Panc1 (cell line): ENCODE results near the gene LRP11. TPM values are rescaled to one million over a fixed set of nuclear protein-coding genes. Genes with fewer than 3 reads are reported as not detected.
"Not testable (repeated sequence)": the region's sequence is repeated elsewhere in the genome, so short reads cannot be mapped to it uniquely, and the experiment has no call there.

Experiments
- ATAC-seq: fragments of 200-7000 bp; cut with Tn5 transposase; 2 replicates; pipeline ENCODE4 v1.9.1; 2020; ENCODE audit warnings: mild to moderate bottlenecking, moderate library complexity
- BruUV-seq: library from RNA; stranded (reverse); fragments of 400-500 nt; replicated peaks from 2 replicates; lab custom pipeline; 2021; lab: Mats Ljungman, UMichigan
- CTCF ChIA-PET: fragments of 300-600 bp; sonication (Branson Sonifier 250); formaldehyde crosslinking; loops from one replicate; lab custom pipeline; 2022; ENCODE audit warnings: antibody characterized with exemption; lab: Charles Lee
- POLR2A ChIA-PET: fragments of 300-600 bp; sonication (Branson Sonifier 250); formaldehyde crosslinking; loops from one replicate; lab custom pipeline; 2022; ENCODE audit warnings: antibody characterized with exemption; lab: Charles Lee
- DNase-seq: peaks from one replicate; pipeline ENCODE4 v3.0.0-alpha.2; 2010; ENCODE audit warnings: low read depth, low spot score
- H3K27ac ChIP-seq: 2 replicates; pipeline ENCODE4 v1.5.1; 2011; ENCODE audit warnings: mild to moderate bottlenecking, low read length, inconsistent platforms
- H3K27me3 ChIP-seq: fragments of 200-500 bp; sonication (Bioruptor generic); 2 replicates; pipeline ENCODE4 v1.6.0; 2014; ENCODE audit warnings: low read length, inconsistent platforms; ENCODE audit not compliant: control insufficient read depth, insufficient read depth
- H3K36me3 ChIP-seq: fragments of 200-500 bp; sonication (Bioruptor generic); 2 replicates; pipeline ENCODE4 v1.5.1; 2014; ENCODE audit warnings: inconsistent platforms, mild to moderate bottlenecking, low read length, moderate library complexity; ENCODE audit not compliant: control insufficient read depth, insufficient read depth
- H3K4me1 ChIP-seq: 2 replicates; pipeline ENCODE4 v1.5.1; 2011; ENCODE audit warnings: inconsistent platforms, mild to moderate bottlenecking, low read length, moderate library complexity; ENCODE audit not compliant: control insufficient read depth, insufficient read depth
- H3K4me3 ChIP-seq, 2 experiments: 2 replicates each; pipeline ENCODE4 v1.5.1; 2011 to 2012; ENCODE audit warnings: low read depth in 2 of 2, low read length in 2 of 2, mild to moderate bottlenecking in 2 of 2, inconsistent platforms in 1 of 2, moderate library complexity in 1 of 2
- H3K9me3 ChIP-seq: fragments of 200-500 bp; sonication (Bioruptor generic); 2 replicates; pipeline ENCODE4 v1.5.1; 2014; ENCODE audit warnings: low read depth, mild to moderate bottlenecking, inconsistent platforms, low read length, moderate library complexity; ENCODE audit not compliant: control insufficient read depth, insufficient read depth
- CTCF ChIP-seq: fragments of 450-650 bp; IDR thresholded peaks from 2 replicates; pipeline ENCODE4 v1.5.1; 2017; ENCODE audit warnings: mild to moderate bottlenecking
- POLR2AphosphoS5 ChIP-seq: IDR thresholded peaks from 2 replicates; pipeline ENCODE4 v1.6.1; 2012; ENCODE audit warnings: mild to moderate bottlenecking, low read depth, low read length, moderate library complexity
- REST ChIP-seq, 2 experiments: IDR thresholded peaks; 2 replicates each; pipeline ENCODE4 v1.6.1; 2011 to 2012; ENCODE audit warnings: low read depth in 2 of 2, control low read depth in 1 of 2, low read length in 1 of 2, mild to moderate bottlenecking in 1 of 2, moderate library complexity in 1 of 2; ENCODE audit not compliant: insufficient read depth in 1 of 2
- SIN3A ChIP-seq: IDR thresholded peaks from 2 replicates; pipeline ENCODE4 v1.6.1; 2012; ENCODE audit warnings: low read depth, mild to moderate bottlenecking, low read length, moderate library complexity, borderline replicate concordance; ENCODE audit not compliant: insufficient read depth
- TCF7L2 ChIP-seq: IDR thresholded peaks from 2 replicates; pipeline ENCODE4 v1.6.1; 2011; ENCODE audit warnings: mild to moderate bottlenecking, low read depth, low read length, inconsistent platforms
- in situ Hi-C: cut with HindIII; loops from 2 replicates; pipeline ENCODE4 v1.10.0; 2016; ENCODE audit warnings: low sequenced_read_pairs, low pct_unique_long_range_greater_than_20kb
- intact Hi-C: fragments of 100-400 bp; cut with micrococcal nuclease; formaldehyde crosslinking; loops from one replicate; pipeline ENCODE4 v1.10.0; 2022; ENCODE audit not compliant: unreplicated experiment
- total RNA-seq: library from RNA; stranded (reverse); gene quantifications from one replicate; pipeline ENCODE4 v1.2.1, GENCODE V29; 2021; ENCODE audit not compliant: unreplicated experiment

LRP11 gene
- total RNA-seq, 1 experiment from 2014 or later = 151 TPM

GRCh38 chr6:149864578-149865535 lies 698 bp upstream of the LRP11 start:
- ChIA-PET POLR2A (no interaction called here), CTCF (no interaction called here)
- peak; percentile 31 for ATAC-seq
- in situ Hi-C loops = no loop called here
- no peaks in the 10 kb centered on the region for H3K9me3 ChIP-seq
- intact Hi-C loops = loop anchor here (1.0 to 10.0 kb wide), 2 partner anchors 31 to 60 kb away; partner anchors contain the start of gene RAET1G
- no peaks in the 10 kb centered on the region for H3K27me3 ChIP-seq
- H3K27ac ChIP-seq = peak overlapping the region; percentile 44
- TF ChIP-seq TCF7L2 (no peak), CTCF (peak; percentile 90)
- H3K4me1 ChIP-seq = peaks cover 12% of the 10 kb centered on the region
- DNase-seq = no peak
- no peaks in the 10 kb centered on the region for H3K36me3 ChIP-seq
- H3K4me3 ChIP-seq = peak overlapping the region; percentile 74 to 75
- TSS peak; percentile 79 for BruUV-seq

- POLR2A ChIA-PET = no interaction called here
Observed at GRCh38 chr6:149862922-149863697, 1.0 kb downstream of the LRP11 start.

DNA sequence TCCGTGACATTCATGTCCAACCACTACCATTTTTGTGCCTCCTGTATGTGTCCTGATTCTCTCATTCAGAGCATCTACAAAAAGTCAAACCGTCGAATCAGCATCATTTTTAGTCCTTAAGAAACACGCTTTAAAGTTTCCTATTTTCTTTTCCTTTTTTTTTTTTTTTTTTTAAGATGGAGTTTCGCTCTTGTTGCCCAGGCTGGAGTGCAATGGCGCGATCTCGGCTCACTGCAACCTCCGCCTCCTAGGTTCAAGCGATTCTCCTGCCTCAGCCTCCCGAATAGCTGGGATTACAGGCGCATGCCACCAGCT lies 1.8 kb downstream of the LRP11 start:
- DNase-seq, BruUV-seq, H3K27me3 ChIP-seq, H3K9me3 ChIP-seq, H3K36me3 ChIP-seq, ATAC-seq, CTCF ChIA-PET, in situ Hi-C loops: not testable (repeated sequence)
- POLR2A ChIA-PET = interaction anchor here (1.0 kb wide), 1 partner anchor 34 kb away, joined by 3 read pairs; no protein-coding TSS in a partner anchor
- intact Hi-C loops = loop anchor here (10.0 kb wide), 1 partner anchor 62 kb away; the partner anchor contains the start of gene RAET1G
- Histone ChIP-seq H3K27ac (peak overlapping the region; percentile 93), H3K4me3 (peak overlapping the region; percentile 74 to 75), H3K4me1 (peaks cover 33% of the 10 kb centered on the region)

More at GRCh38 chr6:149862922-149863697, 1.0 kb downstream of the LRP11 start:
- CTCF ChIA-PET = no interaction called here
- Histone ChIP-seq H3K4me3 (peak overlapping the region; percentile 74 to 75), H3K27ac (peak overlapping the region; percentile 93), H3K27me3 (no peaks in the 10 kb centered on the region), H3K4me1 (peaks cover 28% of the 10 kb centered on the region), H3K9me3 (no peaks in the 10 kb centered on the region), H3K36me3 (no peaks in the 10 kb centered on the region)
- no peak for DNase-seq
- ATAC-seq = peak; percentile 44
- BruUV-seq = no TSS peak
- in situ Hi-C loops = no loop called here
- no peak for TF ChIP-seq TCF7L2
- TF ChIP-seq SIN3A = no peak
- no peak for TF ChIP-seq POLR2AphosphoS5
- TF ChIP-seq REST (IDR thresholded peaks at IDR 0.05; ENCODE audit: insufficient read depth in 1 of 2, low read depth in 2 of 2, low read length in 1 of 2) = no peak
- no peak for TF ChIP-seq CTCF
- intact Hi-C loops = loop anchor here (10.0 kb wide), 1 partner anchor 62 kb away; the partner anchor contains the start of gene RAET1G
